NCI-H345 treated with DMSO at 0.1 percent for 48 hours (cell line): ENCODE results near the gene TNS1.

Source experiments
- DNase-seq: peaks from one replicate; lab custom pipeline; 2025; ENCODE audit not compliant: unreplicated experiment; lab: John Stamatoyannopoulos, UW

TNS1 gene

GRCh38 chr2:217980591-217980990, 22.2 kb downstream of the TNS1 start:
- no peak for DNase-seq

GRCh38 chr2:217980036-217980435, 22.8 kb downstream of the TNS1 start:
- DNase-seq, result no peak

DNA sequence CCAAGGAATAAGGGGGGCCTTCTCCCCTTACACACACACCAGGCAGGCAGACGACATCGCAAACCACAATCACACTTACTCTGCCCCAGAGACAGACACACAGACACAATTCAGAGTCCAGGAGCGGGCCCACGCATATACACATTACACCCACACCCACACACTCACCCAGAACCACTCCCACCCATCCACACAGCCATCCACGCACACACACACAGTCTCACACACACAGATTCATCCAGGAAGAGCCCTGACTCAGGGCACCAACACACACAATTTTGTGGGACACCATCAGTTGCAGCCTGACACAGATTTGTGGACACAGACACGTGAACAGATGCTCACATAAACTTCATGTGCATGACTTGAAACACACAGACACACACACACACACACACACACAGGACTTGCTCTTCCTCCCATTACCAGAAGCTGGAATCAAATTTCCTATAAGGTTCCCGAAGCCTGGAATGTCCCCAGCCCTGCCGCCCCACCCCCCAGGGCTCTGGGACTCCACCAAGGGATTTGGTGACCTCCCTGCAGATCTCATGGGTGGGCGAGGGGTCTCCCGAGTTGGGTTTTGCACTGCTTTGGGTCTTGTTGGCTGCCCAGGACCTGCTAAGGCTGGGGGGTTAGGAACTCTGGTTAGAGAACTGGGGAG, 23.5 kb downstream of the TNS1 start:
- DNase-seq, result no peak

DNA sequence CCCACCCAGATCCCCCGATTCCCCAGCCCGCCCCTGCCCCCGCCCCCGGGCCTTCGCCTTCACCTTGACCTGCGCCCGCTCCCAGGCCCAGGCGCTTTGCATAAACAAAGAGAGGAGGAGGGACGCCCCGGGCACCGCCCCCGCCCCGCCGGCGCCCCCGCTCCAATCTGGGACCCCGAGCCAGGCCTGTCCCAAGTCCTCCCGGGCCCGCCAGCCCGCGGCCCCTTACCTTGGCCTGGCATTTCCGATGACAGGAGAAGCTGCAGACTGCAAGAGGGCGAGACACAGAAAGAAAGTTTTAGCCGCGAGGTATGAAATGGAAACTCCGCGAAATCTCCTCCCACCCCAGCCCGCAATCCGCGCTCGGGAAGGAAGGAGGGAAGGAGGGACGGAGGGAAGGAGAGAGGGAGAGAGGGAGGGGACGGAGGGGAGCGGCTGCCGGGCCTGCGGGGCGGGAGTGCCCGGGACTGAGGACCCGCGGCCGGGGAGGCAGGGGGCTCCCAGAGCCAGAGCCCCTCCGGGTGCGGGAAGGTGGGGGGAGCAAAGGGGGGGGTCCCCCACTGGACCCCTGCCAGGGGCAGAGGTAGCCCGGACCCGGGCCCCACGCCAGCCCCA, 24.2 kb downstream of the TNS1 start:
- no peak for DNase-seq

DNA sequence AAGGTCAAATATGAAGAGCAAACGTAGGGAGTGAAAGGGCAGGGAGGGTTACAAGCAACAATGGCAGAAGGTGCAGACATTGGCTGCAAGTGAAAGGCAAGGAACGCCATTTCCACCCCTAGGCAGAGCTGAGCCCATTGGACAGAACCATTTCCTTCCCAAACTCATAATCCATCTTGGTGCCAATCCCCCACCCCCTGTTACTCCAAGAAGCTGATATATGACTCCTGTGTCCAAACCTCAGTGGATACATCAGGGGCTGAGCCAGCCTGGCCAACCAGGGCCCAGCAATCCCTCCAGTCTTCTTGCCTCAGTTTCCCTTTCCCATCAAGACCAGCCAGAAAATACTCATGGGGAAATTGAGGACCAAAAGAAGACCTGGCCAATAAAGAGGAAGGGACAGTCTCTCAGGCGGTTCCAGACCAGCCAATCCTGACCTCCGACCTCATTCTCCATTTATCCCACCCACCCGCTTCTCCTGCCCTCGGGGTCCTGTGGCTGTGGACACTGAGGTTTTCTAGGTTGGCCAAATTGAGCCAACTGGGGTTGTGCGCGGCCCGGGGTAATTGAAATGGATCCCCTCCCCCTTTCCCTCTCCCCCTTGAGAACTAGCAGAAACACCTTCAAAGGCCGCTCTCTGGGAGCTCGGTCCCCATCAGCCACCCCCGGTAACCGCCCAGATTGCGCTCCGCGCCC, 24.8 kb downstream of the TNS1 start:
- DNase-seq, result no peak

DNA sequence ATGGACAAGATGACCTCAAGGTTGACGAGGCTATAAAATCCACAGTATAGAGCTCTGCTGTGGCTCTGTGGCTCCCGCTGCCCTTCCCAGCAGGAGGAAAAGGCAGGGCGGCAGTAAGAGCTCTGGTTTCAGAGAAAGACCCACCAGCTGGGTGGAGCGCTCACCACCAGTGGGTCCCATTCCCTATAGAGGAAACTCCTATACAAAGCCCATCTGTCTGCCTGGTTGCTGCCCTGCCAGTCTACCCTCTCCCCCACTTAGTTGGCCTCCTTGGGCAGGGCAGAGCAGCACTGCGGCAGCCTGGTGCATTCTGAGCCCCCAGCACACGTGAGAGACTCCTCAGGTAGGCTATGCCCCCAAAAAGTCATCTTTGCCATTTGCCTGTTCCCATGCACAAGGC, 26.5 kb downstream of the TNS1 start:
- DNase-seq, result no peak

DNA sequence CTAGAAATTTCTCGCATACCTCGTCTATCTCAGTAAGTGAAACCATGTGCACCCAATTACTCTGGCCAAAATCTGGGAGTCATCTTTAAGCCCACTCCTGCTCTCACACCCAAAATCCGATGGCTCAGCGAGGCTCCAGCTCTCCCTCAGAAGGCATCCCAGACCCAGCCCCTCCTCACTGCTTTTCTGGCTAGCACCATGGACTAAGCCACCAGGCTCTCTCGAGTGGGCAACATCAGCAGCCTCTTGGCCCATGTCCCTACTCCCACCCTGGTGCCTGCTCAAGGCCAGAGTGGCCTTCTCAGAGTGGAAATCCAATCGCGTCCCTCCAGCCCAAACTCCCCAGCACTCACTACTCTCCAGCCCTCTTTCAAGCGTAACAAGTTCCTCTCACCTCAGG, 27.2 kb downstream of the TNS1 start:
- DNase-seq, result no peak

DNA sequence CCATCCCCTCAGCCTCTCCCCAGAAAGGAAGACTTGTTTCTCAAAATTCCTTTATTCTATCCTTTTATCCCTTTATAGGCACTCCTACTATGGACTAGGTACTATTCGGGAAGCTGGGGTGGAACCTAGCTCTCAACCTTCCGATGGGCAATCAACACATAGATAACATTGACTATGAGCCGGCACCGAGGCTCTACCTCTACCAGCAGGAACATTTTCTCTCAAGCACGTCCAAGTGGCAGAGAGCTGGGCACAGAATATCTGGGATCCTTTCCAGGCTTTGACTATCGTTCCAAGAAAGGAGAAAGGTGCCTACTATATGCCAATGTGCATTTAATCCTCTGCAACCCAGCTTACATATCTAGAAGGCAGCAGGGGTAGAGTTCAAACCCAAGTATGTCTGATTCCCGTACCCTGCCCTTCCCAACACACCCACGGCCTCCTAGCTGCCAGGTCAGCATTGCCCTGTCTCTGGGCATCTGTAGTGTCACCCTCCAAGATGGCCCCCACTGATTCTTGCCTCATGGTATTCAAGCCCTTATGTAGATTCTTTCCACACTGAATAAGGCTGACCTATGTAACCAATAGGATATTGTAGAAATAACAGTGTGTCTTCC, 28.3 kb downstream of the TNS1 start:
- no peak for DNase-seq

DNA sequence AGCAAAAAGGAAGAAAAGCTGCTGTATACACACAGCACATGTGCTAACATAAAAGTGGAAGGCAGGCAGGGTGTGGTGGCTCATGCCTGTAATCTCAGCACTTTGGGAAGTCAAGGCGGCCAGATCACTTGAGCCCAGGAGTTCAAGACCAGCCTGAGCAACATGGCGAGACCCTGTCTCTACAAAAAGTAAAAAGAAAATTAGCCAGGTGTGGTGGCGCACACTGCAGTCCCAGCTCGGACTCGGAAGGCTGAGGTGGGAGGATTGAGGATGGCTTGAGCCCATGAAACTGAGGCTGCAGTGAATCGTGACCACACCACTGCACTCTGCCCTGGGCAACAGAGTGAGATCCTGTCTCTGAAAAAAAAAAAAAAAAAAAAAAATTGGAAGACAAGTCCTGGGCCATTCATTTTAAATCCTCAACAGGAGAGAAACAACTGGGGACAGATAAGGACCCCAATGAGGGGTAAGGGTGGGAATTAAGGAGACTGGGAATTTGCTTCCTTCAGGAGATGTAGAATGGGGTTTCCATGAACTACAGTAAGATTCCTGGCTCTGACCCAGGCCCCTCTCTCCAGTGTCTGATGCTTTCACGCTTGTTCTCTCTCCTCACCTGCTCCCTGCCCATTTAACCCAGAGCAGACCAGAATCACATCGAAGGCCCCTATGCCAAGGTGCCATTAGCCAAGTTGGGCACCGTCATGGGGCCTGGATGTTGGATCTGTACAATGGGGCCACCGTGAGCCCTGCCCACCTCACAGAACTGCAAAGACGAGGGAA, 29.6 kb downstream of the TNS1 start:
- DNase-seq, result no peak

DNA sequence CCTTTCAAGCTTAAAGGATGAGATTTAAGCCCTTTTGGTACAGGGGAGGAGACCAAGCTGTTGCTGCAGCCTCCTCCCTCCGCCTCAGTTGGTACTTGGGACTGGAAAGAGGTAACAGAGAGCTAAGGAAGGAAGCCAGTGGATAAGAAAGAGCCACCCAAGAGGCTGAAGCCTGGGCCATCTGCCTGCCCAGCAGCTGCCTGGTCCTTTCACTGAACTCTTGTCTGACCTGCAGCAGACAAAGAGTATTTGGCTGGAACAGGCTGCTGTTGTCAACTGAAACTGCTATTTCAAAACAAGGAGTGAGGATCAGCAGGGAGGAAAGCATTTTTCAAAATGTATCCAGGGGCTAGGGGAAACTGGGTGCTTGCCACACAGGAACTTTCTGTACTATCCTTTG, 30.3 kb downstream of the TNS1 start:
- DNase-seq, result no peak

DNA sequence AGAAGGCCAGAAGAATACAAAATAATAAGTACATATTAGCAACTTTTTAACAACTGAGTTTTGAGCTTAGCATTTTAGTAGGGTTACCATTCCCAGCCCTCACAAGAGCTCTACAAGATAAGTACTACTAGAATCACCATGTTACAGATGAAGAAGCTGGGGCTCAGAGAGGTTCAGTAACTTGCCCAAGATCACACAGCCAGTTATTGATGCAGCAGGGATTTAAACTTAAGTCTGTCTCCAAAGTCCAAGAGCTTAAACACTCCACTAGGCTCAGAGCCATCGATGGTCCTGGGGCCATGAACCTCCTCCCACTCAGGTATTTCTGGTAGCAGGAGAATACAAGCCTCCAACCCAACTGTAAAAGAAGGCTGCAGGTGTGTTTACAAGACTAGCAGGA, 30.8 kb downstream of the TNS1 start:
- DNase-seq, result no peak

DNA sequence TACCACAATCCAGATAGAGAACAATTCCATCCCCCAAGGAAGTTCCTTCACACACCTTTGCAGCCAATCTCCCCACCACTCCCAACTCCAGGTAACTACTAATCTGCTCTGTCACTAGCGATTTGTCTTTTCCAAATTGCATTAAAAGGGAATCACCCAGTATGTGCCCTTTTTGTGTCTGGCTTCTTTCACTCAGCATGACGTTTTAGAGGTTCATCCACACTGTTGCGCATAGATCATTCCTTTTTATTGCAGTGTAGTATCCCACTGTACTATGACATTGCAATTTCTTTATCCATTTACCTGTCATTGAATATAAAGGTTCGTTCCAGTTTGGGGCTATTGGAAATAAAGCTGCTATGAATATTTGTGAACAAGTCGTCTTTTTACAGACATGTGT, 31.6 kb downstream of the TNS1 start:
- DNase-seq, result no peak

DNA sequence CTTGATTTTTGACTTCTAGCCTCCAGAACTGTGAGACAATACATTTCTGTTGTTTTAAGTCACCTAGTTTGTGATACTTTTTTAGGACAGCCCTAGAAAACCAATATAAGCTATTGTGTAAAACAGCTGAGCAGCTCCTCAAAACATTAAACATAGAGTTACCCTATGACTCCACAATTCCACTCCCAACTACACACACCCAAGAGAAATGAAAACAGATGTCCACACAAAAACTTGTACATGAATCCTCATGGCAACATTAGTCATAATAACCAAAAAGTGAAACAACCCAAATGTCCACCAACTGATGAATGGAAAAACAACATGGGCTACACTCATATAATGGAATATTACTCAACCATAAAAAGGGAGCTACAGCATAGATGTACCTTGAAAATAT, 32.6 kb downstream of the TNS1 start:
- DNase-seq, result no peak

DNA sequence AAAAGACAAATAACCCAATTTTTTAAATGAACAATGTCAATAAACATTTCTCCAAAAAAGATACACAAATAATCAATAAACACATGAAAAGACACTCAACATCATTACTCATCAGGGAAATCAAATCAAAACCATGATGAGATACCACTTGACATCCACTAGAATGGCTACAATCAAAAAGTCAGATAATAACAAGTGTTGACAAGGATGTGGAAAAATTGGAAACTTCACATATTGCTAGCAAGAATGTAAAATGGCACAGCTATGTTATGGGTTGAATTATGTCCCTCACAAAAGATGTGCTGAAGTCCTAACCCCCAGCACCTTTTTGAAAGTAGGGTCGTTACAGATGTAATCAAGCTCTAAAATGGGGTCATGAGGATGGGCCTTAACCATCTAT, 33.2 kb downstream of the TNS1 start:
- DNase-seq, result no peak

- DNase-seq, result no peak
These were observed 34.8 kb downstream of the TNS1 start for GRCh38 chr2:217968023-217968422.

GRCh38 chr2:217966423-217967070, 36.2 kb downstream of the TNS1 start:
- no peak for DNase-seq

GRCh38 chr2:217964275-217965161, 38.3 kb downstream of the TNS1 start:
- DNase-seq, result no peak

GRCh38 chr2:217960351-217960750, 42.4 kb downstream of the TNS1 start:
- no peak for DNase-seq

- no peak for DNase-seq
These were observed 43.1 kb downstream of the TNS1 start for GRCh38 chr2:217959723-217960122.

GRCh38 chr2:217958884-217959225, 43.9 kb downstream of the TNS1 start:
- DNase-seq, result no peak
